Endothelial cell of umbilical vein (primary cell): ENCODE data around the gene OR9A2. TPM values are rescaled to one million over a fixed set of nuclear protein-coding genes. Genes with fewer than 3 reads are reported as not detected.

ENCODE experiments used
- BruUV-seq: library from RNA; stranded (reverse); fragments of 400-500 nt; replicated peaks from 2 replicates; lab custom pipeline; 2021; lab: Mats Ljungman, UMichigan
- CTCF ChIA-PET: fragments of 300-600, 350-600 bp; sonication (Branson Sonifier 250); formaldehyde crosslinking; loops from one replicate; lab custom pipeline; 2021; ENCODE audit warnings: antibody characterized with exemption, inconsistent platforms; lab: Charles Lee
- POLR2A ChIA-PET: fragments of 300-600, 350-600 bp; sonication (Branson Sonifier 250); formaldehyde crosslinking; loops from one replicate; lab custom pipeline; 2021; ENCODE audit warnings: antibody characterized with exemption, inconsistent platforms; lab: Charles Lee
- DNase-seq: peaks from one replicate; pipeline ENCODE4 v3.0.0-alpha.2; 2011; ENCODE audit warnings: low read depth, low spot score
- FAIRE-seq: peaks from 2 replicates; lab custom pipeline; 2011; peaks lifted over from hg19 to GRCh38; lab: Jason Lieb, UNC
- H2AFZ ChIP-seq: 2 replicates; pipeline ENCODE4 v1.6.0; 2012; ENCODE audit warnings: low read depth, low read length, control low read depth, inconsistent platforms
- H3K27ac ChIP-seq: 2 replicates; pipeline ENCODE4 v1.5.1; 2011; ENCODE audit warnings: low read depth, mild to moderate bottlenecking, control low read depth, low read length, moderate library complexity; ENCODE audit not compliant: insufficient read depth
- H3K27me3 ChIP-seq, 2 experiments: 2 replicates each; pipeline versions ENCODE4 v1.6.0 to v1.6.1; 2011; ENCODE audit warnings: low read length in 2 of 2, mixed read lengths in 1 of 2; ENCODE audit not compliant: control insufficient read depth in 2 of 2, insufficient read depth in 2 of 2
- H3K36me3 ChIP-seq, 2 experiments: 2 replicates in 1 of 2; 3 replicates in 1 of 2; pipeline ENCODE4 v1.5.1; 2011; ENCODE audit warnings: low read length in 2 of 2, mild to moderate bottlenecking in 1 of 2, moderate library complexity in 1 of 2; ENCODE audit not compliant: control insufficient read depth in 2 of 2, insufficient read depth in 2 of 2; ENCODE audit errors: extremely low read depth in 1 of 2
- H3K4me1 ChIP-seq: 3 replicates; pipeline ENCODE4 v1.5.1; 2011; ENCODE audit warnings: mild to moderate bottlenecking, low read length; ENCODE audit not compliant: control insufficient read depth, insufficient read depth; ENCODE audit errors: extremely low read depth
- H3K4me2 ChIP-seq: 2 replicates; pipeline ENCODE4 v1.6.1; 2011; ENCODE audit warnings: low read length, control low read depth, mixed read lengths; ENCODE audit not compliant: insufficient read depth
- H3K4me3 ChIP-seq, 3 experiments: fragments of 200-600 bp in 1 of 3; sonication (generic), shearing (Covaris generic) in 1 of 3; replicated peaks in 1 of 3; 2 replicates each; pipeline ENCODE4 v1.5.1; 2011 to 2016; ENCODE audit warnings: control low read depth in 3 of 3, low read length in 3 of 3, mild to moderate bottlenecking in 2 of 3, inconsistent platforms in 1 of 3, low read depth in 1 of 3, moderate library complexity in 1 of 3; ENCODE audit not compliant: insufficient read depth in 1 of 3
- H3K79me2 ChIP-seq: 2 replicates; pipeline ENCODE4 v1.6.0; 2012; ENCODE audit warnings: low read length, inconsistent platforms; ENCODE audit not compliant: control insufficient read depth, insufficient read depth
- H3K9ac ChIP-seq: replicated peaks from 2 replicates; pipeline ENCODE3; 2011; ENCODE audit warnings: low read length, control low read depth; ENCODE audit not compliant: insufficient read depth; ENCODE audit errors: extremely low read depth
- H3K9me1 ChIP-seq: replicated peaks from 3 replicates; pipeline ENCODE4 v1.6.0; 2011; ENCODE audit warnings: mild to moderate bottlenecking, low read length; ENCODE audit not compliant: control insufficient read depth, insufficient read depth; ENCODE audit errors: extremely low read depth
- H3K9me3 ChIP-seq: replicated peaks from 2 replicates; pipeline ENCODE4 v1.5.1; 2012; ENCODE audit warnings: low read length, inconsistent platforms; ENCODE audit not compliant: control insufficient read depth, insufficient read depth
- H4K20me1 ChIP-seq: replicated peaks from 2 replicates; pipeline ENCODE3; 2011; ENCODE audit warnings: mild to moderate bottlenecking, low read length; ENCODE audit not compliant: control insufficient read depth, insufficient read depth; ENCODE audit errors: extremely low read depth
- CTCF ChIP-seq, 2 donors: IDR thresholded peaks; 1 replicate in 1 of 2; 2 replicates in 1 of 2; pipeline ENCODE4 v1.5.1; 2011; ENCODE audit warnings: low read length in 2 of 2, mild to moderate bottlenecking in 2 of 2, moderate library complexity in 2 of 2, control low read depth in 1 of 2, inconsistent platforms in 1 of 2, low read depth in 1 of 2; ENCODE audit not compliant: insufficient read depth in 1 of 2; ENCODE audit errors: extremely low read depth in 1 of 2
- EZH2 ChIP-seq: IDR thresholded peaks from 2 replicates; pipeline ENCODE4 v1.6.1; 2012; ENCODE audit warnings: borderline replicate concordance, low read depth, mild to moderate bottlenecking, moderate library complexity, low read length, inconsistent platforms; ENCODE audit not compliant: severe bottlenecking
- FOS ChIP-seq: IDR thresholded peaks from 2 replicates; pipeline ENCODE4 v1.6.1; 2011; ENCODE audit warnings: mild to moderate bottlenecking, low read length, moderate library complexity, borderline replicate concordance; ENCODE audit not compliant: insufficient read depth
- GATA2 ChIP-seq: IDR thresholded peaks from 2 replicates; pipeline ENCODE4 v1.7.0; 2011; ENCODE audit warnings: low read depth, mild to moderate bottlenecking, moderate library complexity, mixed read lengths, low read length; ENCODE audit not compliant: insufficient read length, insufficient read depth
- JUN ChIP-seq: IDR thresholded peaks from 2 replicates; pipeline ENCODE4 v1.6.1; 2011; ENCODE audit warnings: borderline replicate concordance, low read depth; ENCODE audit not compliant: insufficient read length, insufficient read depth
- MYC ChIP-seq: IDR thresholded peaks from one replicate; pipeline ENCODE4 v1.6.1; 2011; ENCODE audit warnings: mild to moderate bottlenecking, low read depth, low read length
- POLR2A ChIP-seq: IDR thresholded peaks from 2 replicates; pipeline ENCODE4 v1.6.1; 2012; ENCODE audit warnings: low read depth, mild to moderate bottlenecking, control low read depth, low read length
- POLR2AphosphoS5 ChIP-seq: IDR thresholded peaks from 2 replicates; pipeline ENCODE4 v1.6.1; 2012; ENCODE audit warnings: low read depth, mild to moderate bottlenecking, control low read depth, low read length, moderate library complexity; ENCODE audit not compliant: insufficient read depth
- dilution Hi-C: fragments of 300-500 bp; cut with MboI; formaldehyde crosslinking; loops from one replicate; pipeline ENCODE4 v1.15.0; 2019; ENCODE audit warnings: low sequenced_read_pairs; ENCODE audit not compliant: extremely low pct_ligation_motif_present
- intact Hi-C: fragments of 100-400 bp; cut with micrococcal nuclease; formaldehyde crosslinking; loops from one replicate; pipeline ENCODE4 v1.10.0; 2022
- polyA plus RNA-seq, 4 experiments: library from polyadenylated mRNA; depleted of rRNA in 3 of 4; stranded (reverse) in 3 of 4; unstranded in 1 of 4; fragments of >200 nt; gene quantifications; 2 replicates each; pipeline versions ENCODE4 v1.2.1 to v1.2.3, GENCODE V29; 2011 to 2012; ENCODE audit warnings: missing spikeins in 1 of 4
- total RNA-seq: library from RNA; stranded (reverse); gene quantifications from 2 replicates; pipeline ENCODE4 v1.2.3, GENCODE V29; 2021
- TF ChIP-seq, protein P1 (sequence below): IDR thresholded peaks from 2 replicates; pipeline ENCODE4 v1.6.1; 2011; ENCODE audit not compliant: insufficient read depth, insufficient read length

OR9A2 gene
- total and polyA plus RNA-seq, 2 donors (not counting 3 experiments of a cell fraction or from before 2014, with no cell fraction given): not detected

DNA sequence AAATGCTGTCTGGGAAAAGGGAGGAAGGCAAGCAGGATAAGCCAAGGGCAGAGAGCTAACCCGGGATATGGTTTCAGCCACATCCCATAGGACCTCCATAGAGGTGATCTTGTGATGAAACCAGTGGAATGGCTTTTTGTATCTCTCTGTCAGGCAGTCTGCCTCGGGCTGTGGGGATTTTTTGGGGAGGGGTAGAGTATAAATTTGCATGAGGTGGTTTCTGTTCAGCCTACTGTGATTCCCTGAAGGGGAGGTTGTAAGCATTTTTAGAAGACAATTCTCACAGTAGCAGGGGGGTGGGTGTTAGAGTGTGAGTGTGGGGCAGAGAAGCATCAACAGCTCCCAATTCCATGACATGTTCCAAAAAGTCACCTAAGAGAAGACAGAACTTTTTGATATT is 11.8 kb downstream of the OR9A2 start:
- H3K4me2 ChIP-seq: no peak overlapping the region
- H3K79me2 ChIP-seq: no peaks in the 10 kb centered on the region
- no peak overlapping the region for H3K27ac ChIP-seq
- intact Hi-C loops: loop anchor here (10.0 kb wide), 1 partner anchor 490 kb away; no protein-coding TSS in a partner anchor
- peaks cover 25% of the 10 kb centered on the region for H3K4me1 ChIP-seq
- H4K20me1 ChIP-seq: no peaks in the 10 kb centered on the region
- no peaks in the 10 kb centered on the region for H3K9me3 ChIP-seq
- H2AFZ ChIP-seq: no peak overlapping the region
- DNase-seq: no peak
- H3K9me1 ChIP-seq: no peaks in the 10 kb centered on the region
- TF ChIP-seq JUN (no peak), FOS (no peak), CTCF (IDR thresholded peaks at IDR 0.05; ENCODE audit: extremely low read depth in 1 of 2, insufficient read depth in 1 of 2, low read depth in 1 of 2, low read length in 2 of 2) (no peak), MYC (no peak), EZH2 (no peak), POLR2A (no peak), POLR2AphosphoS5 (no peak), GATA2 (no peak)
- TF ChIP-seq, protein P1, sequence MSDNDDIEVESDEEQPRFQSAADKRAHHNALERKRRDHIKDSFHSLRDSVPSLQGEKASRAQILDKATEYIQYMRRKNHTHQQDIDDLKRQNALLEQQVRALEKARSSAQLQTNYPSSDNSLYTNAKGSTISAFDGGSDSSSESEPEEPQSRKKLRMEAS: no peak
- no TSS peak for BruUV-seq
- no peak overlapping the region for H3K4me3 ChIP-seq
- no peaks in the 10 kb centered on the region for H3K27me3 ChIP-seq
- no peak for FAIRE-seq
- dilution Hi-C loops: loop anchor here (25.0 kb wide), 1 partner anchor 197 kb away; the partner anchor contains the start of gene TAS2R40
- H3K9ac ChIP-seq: no peak overlapping the region
- ChIA-PET POLR2A (no interaction called here), CTCF (interaction anchor here (6.4 to 26.4 kb wide), 2 partner anchors 12 to 204 kb away, joined by 39 to 967 read pairs; partner anchors contain the start of gene TAS2R40)
- H3K36me3 ChIP-seq: no peaks in the 10 kb centered on the region
